NCI-H1105 (cell line): ENCODE measurements around the gene DHPS.
"Not testable (repeated sequence)": the region's sequence is repeated elsewhere in the genome, so short reads cannot be mapped to it uniquely, and the experiment has no call there.

Source experiments
- DNase-seq: peaks from one replicate; lab custom pipeline; 2025; lab: John Stamatoyannopoulos, UW

The DHPS gene

GRCh38 chr19:12643716-12644115 lies 38.0 kb downstream of the DHPS start:
- not testable (repeated sequence) for DNase-seq

GRCh38 chr19:12642506-12642905 lies 39.2 kb downstream of the DHPS start:
- DNase-seq: no peak

GRCh38 chr19:12641456-12641855 lies 40.2 kb downstream of the DHPS start:
- DNase-seq: no peak

- DNase-seq: peak; percentile 26
Observed at GRCh38 chr19:12639901-12640613, 41.6 kb downstream of the DHPS start.

GRCh38 chr19:12638611-12639182 lies 43.0 kb downstream of the DHPS start:
- no peak for DNase-seq

- no peak for DNase-seq
Observed at GRCh38 chr19:12636631-12637030, 45.0 kb downstream of the DHPS start.

GRCh38 chr19:12629215-12629614 lies 52.5 kb downstream of the DHPS start:
- no peak for DNase-seq

- DNase-seq: no peak
Observed at GRCh38 chr19:12628040-12629022, 53.3 kb downstream of the DHPS start.

GRCh38 chr19:12626958-12627357 lies 54.7 kb downstream of the DHPS start:
- no peak for DNase-seq
